COR-L47 (cell line): Measurements from ENCODE around the gene TMEM120A.

Source experiments
- DNase-seq: peaks from one replicate; lab custom pipeline; 2025; lab: John Stamatoyannopoulos, UW

Gene TMEM120A

DNA sequence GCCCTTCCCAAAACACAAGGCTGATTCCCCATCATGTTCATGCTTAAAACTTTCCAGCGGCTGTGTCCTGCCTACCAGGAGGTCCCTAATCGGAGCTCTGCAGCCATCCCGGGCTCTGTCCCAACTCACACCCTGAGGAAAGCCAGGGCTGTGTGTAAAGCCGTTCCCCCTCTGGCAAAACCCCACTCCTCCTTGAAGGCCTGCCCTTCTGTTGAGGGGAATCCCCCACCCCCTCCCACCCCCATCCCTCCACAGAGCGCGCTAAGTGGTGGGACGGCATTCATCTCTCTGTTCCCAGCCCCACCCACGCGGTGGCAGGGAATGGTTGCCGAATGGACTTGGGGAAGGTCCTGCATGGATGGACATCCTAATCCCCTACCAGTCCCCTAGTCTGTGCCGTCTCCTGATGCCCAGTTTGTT is 667 bp upstream of the TMEM120A start:
- DNase-seq, result no peak

DNA sequence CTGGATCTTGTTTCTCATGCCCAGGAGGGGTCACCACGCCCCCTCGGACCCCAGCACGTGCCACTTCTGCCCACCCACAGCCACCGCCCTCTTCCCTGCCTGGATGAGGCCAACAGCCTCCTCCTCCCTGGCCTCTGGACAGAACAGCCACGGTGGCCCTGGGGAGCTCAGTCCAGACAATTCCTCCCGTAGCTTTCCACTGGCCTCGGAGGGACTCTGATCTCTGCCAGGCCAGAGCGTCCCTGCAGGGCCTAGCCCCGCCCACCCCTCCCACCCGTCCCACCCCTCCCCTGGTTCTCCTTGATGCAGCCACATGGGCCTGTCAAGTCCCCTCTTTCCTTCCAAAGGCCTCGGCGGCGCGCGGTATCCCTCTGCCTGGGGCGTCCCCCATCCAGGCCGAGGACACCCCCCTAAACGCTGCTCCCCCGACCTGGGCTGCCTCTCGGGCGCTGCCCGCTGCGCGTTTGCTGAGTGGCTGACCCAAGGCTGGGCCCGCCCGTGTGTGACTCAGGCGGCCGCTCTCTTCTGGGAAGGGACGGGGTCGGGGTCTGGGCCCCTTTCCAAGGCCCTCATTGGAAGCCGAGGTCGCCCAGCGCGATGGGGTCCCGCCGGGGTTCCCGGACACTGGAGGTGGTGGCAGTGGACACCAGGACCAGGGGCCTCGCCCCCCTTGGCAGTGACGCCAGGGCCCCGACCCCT is 557 bp downstream of the TMEM120A start:
- no peak for DNase-seq

DNA sequence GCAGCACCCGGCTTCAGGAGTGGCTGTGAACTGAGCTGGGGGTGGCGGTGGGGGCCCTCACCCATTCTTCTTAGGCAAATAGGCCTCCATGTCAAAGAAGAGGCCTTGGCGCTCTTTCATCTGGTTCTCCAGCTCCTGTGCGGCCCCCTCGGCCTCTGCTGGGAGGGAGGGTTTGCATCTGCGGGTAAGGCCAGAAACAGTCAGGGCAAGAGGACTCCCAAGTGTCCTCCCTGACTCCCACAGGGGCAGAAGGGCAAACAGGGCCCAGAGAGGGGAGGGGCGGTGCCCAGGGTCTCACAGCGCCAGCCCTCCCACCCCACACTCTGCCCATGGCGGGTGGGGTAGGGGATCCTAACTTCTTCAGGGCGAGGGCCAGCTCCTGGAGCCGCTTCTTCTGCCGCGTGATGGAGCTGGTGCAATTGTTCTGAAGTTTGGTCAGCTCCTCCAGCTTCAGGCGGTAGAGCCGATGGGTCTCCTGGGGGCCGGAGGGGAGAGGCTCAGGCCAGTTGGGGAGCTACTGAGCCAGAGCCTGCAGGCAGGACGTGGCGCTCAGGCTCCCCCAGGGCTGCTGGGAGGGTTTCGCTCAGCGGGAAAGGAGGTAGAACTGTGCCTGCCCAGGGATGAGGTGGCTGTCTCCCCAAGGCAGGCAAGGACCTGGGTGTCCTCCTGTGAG is 2.2 kb downstream of the TMEM120A start:
- DNase-seq, result no peak

DNA sequence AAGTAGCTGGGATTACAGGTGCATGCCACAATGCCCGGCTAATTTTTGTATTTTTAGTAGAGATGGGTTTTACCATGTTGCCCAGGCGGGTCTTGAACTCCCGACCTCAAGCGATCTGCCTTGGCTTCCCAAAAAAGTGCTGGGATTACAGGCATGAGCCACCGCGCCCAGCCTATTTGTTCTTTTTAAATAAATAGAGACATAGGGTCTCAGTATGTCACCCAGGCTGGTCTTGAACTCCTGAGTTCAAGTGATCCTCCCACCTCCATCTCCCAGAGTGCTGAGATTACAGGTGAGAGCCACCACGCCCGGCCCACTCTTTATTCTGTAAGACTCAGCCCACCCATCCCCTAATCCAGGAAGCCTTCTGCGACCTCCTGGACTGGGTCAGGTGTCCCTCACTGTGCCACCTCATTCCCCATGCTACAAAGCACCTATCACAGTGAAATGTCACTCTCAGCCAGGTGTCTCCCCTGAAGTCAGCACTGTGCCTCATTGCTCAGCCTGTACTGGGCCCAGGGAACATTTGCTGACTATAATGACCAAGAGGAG is 2.8 kb downstream of the TMEM120A start:
- DNase-seq, result no peak

DNA sequence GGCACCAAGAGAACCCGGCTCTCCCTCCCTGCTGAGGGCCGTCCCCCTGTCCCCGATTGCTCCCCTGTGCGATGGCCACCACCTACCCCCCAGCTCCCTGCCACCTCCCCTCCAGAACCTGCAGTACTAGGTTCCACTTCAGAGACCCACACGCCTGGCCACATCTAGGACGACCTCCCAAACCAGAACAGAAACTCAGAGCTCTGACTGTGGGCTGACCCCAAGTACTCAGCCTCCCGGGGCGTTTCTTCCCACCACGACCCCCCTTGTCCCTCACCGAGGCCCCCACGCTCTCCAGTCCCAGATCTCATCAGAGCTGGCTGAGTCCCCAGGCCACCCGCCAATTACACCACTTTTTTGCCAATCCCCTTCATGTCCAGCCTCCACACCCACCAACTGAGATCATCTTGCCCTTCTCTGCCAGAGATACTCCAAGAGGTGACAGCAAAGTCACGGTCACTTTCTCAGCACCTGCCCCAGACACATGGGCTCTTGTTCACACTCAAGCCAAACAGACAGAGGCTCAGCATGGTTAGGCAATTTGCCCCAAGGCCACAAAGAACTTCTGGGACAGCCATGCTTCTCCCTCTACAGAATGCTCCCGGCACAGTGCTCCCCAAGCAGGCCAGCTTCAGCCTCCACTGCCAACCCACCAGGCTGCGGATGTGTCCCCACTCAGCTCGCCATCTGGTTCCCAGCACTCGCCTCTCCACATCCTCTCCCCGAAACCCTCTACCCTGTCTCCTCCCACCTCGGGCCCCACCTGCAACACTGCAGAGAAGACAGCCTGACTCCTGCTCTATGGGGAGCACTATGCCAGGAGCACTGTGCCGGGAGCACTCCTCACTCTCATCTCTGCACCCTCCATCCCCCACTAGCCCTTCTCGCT is 4.7 kb downstream of the TMEM120A start:
- DNase-seq, result no peak

DNA sequence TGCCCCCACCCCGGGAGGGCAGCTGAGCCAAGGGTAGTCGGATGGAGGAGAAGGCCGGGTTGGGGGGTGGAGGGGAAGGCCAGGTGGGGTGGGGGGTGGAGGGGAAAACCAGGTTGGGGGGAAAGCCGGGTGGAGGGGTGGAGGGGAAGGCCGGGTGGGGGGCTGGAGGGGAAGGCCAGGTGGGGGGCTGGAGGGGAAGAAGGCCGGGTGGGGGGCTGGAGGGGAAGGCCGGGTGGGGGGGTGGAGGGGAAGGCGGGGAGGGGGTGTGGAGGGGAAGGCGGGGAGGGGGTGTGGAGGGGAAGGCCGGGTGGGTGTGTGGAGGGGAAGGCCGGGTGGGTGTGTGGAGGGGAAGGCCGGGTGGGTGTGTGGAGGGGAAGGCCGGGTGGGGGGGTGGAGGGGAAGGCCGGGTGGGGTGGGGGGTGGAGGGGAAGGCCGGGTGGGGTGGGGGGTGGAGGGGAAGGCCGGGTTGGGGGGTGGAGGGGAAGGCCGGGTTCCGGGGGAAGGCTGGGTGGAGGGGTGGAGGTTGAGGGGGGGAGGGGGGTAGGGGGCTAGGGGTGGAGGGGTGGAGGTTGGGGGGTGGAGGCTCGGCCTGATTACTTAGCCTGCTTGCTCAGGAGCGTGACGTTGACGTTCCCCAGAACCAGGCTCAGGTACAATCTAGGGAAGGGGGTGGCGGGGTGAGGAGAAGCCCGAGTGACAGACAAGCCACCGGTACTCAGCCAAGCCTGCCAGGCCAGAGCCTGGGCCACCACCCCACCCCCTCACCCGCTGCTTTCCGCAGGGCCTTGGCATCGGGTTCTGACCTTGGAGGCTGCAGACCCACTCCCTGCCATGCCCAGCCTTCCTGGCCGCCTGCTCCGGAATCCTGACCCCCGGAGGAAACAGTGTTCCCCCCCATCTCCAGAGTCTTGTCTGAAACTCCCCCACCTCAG is 5.6 kb downstream of the TMEM120A start:
- no peak for DNase-seq

DNA sequence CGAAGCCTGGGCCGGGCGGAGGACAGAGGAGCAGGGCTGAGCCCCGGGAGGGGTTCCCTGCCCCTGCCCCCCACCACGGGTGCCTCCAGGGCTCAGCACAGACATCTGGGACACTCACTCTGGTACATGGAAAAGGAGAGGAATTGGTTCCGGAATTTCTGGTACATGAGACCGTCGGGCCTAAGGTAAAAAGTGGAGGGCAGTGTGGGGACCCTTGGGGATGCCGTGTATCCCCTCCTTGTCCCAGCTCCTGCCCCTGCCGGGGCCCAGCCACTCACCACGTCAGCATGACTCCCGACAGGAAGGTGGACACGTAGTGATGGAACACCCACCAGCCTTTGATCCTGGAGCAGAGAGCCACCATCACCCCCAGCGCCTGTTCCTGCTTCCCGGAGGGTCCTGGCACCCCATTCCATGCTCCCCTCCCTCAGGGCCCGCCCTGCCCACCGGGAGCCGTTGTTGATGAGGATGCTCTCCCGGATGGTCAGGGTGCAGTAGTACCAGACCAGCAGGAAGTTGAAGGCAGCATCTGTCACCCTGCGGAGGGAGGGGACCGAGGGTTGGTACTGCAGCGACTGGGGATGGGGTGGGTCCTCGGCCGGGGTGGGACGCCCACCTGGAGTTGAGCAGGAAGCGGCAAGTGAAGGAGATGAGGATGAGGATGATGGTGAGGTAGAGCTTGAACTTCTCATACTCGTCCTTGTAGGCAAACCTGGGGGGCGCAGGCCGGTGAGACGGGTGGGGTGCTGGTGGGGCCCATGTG is 6.4 kb downstream of the TMEM120A start:
- no peak for DNase-seq

DNA sequence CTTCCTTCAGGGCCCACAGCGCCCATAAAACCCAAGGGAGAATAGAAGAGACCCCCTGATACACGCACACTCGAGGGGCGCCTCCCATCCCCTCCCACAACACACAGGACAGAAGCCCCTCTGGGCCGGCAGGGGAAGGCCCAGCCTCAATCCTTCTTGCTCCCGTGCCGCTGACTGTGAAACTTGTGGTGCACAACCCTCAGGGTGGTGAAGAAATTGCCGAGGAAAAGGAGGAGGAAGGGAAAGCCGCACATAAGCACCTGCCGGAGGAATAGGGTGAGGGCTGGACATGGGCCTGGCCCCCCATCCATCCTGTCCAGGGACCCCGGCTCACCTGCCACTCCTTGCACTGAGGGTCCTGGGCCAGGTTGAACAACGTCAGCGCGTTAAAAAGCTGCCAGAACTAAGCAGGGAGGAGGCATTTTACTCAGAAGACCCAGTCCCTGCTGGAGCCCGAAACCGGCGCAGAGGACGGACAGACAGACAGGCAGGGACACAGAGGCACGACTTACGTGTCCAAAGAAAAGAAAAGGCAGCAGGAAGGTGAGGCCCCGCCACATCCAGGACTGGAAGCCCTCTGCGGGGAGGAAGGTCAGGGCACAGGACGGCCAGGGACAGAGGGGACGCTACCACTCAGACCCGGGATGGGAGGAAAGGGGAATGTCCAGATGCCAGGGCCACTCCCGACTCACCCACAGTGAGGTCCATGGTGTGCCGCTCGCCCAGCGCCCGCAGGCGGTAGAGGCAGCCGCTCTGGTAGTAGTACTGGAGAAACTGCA is 7.2 kb downstream of the TMEM120A start:
- DNase-seq, result no peak

DNA sequence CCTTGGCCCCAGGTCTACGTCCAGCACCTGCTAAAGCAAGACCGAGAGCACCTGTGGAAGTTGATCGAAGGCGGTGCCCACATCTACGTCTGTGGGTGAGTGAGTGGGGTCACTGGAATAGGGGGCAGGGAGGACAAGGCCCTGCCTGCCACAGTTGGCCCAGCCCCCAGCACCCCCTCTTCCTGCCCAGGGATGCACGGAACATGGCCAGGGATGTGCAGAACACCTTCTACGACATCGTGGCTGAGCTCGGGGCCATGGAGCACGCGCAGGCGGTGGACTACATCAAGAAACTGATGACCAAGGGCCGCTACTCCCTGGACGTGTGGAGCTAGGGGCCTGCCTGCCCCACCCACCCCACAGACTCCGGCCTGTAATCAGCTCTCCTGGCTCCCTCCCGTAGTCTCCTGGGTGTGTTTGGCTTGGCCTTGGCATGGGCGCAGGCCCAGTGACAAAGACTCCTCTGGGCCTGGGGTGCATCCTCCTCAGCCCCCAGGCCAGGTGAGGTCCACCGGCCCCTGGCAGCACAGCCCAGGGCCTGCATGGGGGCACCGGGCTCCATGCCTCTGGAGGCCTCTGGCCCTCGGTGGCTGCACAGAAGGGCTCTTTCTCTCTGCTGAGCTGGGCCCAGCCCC is 8.1 kb downstream of the TMEM120A start:
- DNase-seq, result no peak

DNA sequence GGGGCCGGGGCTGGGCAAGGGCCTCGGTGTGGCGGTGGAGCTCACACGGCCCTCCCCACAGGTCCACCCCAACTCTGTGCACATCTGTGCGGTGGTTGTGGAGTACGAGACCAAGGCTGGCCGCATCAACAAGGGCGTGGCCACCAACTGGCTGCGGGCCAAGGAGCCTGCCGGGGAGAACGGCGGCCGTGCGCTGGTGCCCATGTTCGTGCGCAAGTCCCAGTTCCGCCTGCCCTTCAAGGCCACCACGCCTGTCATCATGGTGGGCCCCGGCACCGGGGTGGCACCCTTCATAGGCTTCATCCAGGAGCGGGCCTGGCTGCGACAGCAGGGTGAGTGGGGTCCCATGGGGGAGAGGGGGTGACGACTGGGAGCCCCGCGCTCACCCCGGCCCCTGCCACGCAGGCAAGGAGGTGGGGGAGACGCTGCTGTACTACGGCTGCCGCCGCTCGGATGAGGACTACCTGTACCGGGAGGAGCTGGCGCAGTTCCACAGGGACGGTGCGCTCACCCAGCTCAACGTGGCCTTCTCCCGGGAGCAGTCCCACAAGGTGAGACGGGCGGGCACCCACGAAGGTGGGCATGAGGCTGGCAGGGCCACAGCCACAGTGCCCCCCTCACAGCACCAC is 8.8 kb downstream of the TMEM120A start:
- DNase-seq, result no peak

DNA sequence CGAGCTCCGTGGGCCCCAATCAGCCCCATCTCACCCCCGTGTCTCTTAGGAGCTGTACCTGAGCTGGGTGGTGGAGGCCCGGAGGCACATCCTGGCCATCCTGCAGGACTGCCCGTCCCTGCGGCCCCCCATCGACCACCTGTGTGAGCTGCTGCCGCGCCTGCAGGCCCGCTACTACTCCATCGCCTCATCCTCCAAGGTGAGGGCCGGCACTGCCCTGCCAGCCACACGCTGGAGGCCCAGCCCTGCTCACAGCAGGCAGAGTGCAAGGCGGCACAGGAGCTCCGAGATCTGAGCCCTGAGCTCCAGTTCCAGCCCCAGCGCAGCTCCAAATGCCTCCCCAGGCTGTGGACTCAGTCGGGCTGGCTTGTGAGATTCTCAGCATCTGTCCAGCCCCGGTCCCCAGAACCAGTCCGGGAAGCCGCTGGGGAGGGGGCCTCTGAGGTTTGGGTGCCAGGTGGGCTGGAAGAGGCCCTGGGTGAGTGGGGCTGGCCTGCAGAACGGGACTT is 9.3 kb downstream of the TMEM120A start:
- no peak for DNase-seq

DNA sequence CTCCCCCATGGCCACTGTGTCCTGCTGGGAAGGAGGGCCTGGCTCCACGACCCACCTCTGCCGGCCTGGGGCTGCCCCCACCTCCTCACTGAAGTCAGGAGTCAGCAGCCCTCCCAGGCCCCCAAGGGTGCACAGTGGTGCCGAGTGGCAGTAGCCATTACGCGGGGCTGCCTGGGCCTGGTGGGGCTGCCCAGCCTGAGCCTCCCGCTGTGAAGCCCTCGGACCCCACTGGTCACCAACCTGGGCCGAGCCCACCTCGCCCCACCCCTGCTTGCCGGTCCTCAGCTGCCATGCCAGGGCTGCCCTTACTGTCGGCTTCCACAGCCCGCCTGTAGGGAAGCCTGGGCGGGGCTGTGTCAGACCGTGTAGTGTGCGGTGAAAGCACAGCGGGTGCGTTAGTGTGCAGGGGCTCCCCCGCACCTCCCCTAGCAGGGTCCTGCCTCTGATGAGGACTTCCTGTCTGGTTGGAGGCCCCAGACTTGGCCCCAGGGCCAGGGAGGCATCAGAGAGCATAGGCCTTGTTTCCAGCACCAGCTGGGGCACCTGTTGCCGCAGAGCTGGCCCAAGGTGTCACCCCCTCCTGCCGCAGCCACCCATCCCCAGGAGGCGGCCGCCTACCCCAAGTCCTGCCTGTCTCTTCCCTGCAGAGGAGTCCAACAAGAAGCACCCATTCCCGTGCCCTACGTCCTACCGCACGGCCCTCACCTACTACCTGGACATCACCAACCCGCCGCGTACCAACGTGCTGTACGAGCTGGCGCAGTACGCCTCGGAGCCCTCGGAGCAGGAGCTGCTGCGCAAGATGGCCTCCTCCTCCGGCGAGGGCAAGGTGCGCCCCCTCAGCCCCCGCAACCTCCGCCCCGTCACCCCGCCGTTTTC is 10.0 kb downstream of the TMEM120A start:
- no peak for DNase-seq

DNA sequence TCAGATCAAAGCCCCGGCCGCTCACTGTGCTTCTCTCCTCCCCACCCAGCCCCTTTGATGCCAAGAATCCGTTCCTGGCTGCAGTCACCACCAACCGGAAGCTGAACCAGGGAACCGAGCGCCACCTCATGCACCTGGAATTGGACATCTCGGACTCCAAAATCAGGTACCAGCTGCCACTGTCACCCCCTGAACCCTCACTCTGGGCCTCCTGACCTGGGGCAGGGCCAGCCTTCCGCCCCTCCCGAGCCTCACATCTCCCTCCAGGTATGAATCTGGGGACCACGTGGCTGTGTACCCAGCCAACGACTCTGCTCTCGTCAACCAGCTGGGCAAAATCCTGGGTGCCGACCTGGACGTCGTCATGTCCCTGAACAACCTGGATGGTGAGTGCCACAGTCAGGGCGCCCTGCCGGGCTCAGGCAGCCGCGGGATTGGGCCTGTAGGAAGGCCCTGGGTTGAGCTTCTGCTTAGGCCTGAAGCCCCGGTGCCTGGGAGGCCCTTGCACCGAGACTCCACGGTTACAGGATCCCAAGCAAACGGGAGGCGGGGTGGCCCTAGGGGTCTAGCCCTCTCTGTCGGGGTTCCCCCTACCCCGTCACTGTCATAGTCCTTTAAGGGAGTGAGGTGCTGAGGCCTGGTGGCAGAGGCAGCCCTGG is 10.8 kb downstream of the TMEM120A start:
- DNase-seq, result no peak

DNA sequence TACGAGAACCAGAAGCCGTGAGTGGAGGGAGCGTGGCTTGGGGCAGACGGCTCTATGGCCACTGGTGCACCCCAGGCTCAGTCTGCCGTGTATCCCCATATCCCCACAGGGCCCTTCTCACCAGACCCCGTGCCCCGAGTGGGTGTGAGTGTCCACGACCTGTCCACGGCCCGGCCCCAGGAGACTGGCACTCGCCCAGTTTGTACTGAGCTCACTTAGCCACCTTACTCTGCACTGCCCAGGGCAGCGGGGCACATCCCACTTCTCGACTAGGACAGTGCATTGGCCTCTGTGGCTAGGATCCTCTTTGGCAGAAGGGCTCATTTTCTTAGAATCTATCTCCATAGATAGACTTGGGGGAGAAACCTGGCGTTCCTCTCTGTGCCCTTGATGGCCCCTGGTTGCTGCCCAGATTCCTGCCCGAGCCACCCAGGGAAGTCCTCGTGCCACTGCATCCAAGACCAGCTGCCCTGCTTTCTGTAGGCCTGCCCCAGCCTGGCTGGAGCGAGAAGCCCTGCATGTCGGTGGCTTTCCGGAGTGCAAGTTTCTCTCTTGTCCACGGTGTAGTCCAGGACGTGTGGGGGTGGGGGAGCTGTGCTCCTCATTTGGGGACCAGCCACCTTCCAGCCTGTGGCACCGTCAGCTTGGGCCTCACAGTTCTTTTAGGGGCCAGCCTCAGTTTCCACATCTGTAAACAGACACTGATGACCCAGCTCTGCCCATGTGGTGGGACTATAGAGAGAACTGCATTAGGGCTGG is 11.9 kb downstream of the TMEM120A start:
- DNase-seq, result no peak

DNA sequence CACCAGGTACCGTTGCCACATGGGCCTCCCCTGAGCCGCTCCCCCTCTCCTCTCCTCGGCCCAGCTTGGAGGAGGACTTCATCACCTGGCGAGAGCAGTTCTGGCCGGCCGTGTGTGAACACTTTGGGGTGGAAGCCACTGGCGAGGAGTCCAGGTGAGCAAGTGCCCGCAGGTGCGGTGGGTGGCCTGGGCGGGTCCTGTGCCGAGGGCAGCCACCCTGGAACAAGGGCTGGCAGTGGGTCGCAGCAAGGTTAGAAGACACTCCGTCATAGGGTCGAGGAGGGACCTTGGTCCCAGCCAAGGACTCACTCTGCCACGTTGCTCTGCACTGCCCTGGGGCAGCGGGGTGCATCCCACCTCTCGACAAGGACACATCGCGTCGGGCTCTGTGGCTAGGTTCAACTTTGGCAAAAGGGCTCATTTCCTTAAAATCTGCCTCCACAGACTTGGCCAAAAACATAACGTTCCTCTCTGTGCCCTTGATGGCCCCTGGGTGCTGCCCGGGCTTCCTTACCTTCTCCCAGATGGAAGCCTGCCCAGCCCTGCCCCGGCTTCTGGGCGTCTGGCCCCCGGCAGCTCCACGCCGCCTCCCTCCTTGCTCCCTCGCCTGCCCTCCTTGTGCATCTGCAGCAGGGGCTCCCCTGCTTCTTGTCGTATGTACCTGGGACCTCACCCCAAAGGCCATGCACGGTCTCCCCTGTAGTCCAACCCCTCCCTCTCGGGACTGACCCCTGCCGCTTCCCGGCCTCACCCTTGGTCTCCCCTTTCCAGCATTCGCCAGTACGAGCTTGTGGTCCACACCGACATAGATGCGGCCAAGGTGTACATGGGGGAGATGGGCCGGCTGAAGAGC is 12.7 kb downstream of the TMEM120A start:
- DNase-seq, result no peak

DNA sequence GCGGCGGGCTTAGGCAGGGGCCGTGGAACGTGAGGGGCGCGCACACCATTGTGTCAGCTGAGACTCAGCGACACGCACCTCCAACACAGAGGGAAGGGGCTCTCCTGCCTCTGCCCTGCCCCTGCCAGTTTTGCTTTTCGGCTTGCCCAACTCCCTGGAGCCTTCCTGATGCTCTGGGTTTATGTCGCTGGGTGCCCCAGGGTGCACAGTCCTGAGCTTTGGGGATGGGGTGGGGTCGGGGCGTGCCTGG is 13.3 kb downstream of the TMEM120A start:
- no peak for DNase-seq
